ENCODE data around the gene COA1.

DNA sequence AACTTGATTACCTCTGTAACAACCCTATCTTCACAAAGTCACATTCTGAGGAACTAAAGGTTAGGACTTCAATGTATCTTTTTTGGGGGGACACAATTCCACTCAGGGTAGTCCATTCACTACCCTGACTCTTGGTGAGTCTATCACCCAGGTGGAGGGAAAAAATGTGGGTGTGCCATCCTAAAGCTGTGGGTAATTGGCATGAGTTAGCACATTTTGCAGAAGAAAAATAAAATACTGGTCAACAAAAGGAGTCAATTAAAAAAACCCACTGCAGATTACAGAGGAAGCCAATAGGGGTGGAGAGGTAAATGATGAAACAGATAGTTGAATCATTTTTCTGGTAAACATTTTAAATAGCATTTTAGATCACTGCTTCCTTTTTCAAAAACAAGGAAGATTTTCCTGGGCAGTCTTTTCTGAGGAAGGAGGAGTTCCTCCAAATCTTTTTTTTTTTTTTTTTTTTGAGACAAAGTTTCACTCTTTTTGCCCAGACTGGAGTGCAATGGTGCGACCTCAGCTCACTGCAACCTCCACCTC, 24.0 kb upstream of the COA1 start:
- TF ChIP-seq REST (IDR thresholded peaks at IDR 0.05; ENCODE audit: low read depth, low read length), result no peak
- no peak for TF ChIP-seq EZH2phosphoT487 (IDR thresholded peaks at IDR 0.05; ENCODE audit: borderline replicate concordance, low read depth)
- no peak for TF ChIP-seq CTCF (IDR thresholded peaks at IDR 0.05)
- TF ChIP-seq GABPA (IDR thresholded peaks at IDR 0.05; ENCODE audit: low read depth), result no peak
- TF ChIP-seq EP300 (IDR thresholded peaks at IDR 0.05; ENCODE audit: borderline replicate concordance in 1 of 2, low read depth in 1 of 2, low read length in 1 of 2), result no peak
- no peak for TF ChIP-seq PBX3 (IDR thresholded peaks at IDR 0.05)
- no peak for TF ChIP-seq RFX5 (IDR thresholded peaks at IDR 0.05; ENCODE audit: low read length)
- TF ChIP-seq, protein P1, sequence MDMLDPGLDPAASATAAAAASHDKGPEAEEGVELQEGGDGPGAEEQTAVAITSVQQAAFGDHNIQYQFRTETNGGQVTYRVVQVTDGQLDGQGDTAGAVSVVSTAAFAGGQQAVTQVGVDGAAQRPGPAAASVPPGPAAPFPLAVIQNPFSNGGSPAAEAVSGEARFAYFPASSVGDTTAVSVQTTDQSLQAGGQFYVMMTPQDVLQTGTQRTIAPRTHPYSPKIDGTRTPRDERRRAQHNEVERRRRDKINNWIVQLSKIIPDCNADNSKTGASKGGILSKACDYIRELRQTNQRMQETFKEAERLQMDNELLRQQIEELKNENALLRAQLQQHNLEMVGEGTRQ (IDR thresholded peaks at IDR 0.05; ENCODE audit: borderline replicate concordance, low read depth, low read length), result no peak
- TF ChIP-seq ELF1 (IDR thresholded peaks at IDR 0.05), result no peak
- TF ChIP-seq RCOR1 (IDR thresholded peaks at IDR 0.05; ENCODE audit: low read length), result no peak
- no peak for TF ChIP-seq NRF1 (IDR thresholded peaks at IDR 0.05; ENCODE audit: low read depth, low read length)
- TF ChIP-seq SMC3 (IDR thresholded peaks at IDR 0.05; ENCODE audit: low read depth, low read length), result no peak
